Inferior parietal cortex (tissue), 1 donor: ENCODE data around the gene SOX15.
"Not testable (repeated sequence)": the region's sequence is repeated elsewhere in the genome, so short reads cannot be mapped to it uniquely, and the experiment has no call there.

Source experiments
- DNase-seq: peaks from one replicate; pipeline ENCODE4 v3.0.0-alpha.2; 2016; ENCODE audit errors: extremely low spot score

The SOX15 gene

DNA sequence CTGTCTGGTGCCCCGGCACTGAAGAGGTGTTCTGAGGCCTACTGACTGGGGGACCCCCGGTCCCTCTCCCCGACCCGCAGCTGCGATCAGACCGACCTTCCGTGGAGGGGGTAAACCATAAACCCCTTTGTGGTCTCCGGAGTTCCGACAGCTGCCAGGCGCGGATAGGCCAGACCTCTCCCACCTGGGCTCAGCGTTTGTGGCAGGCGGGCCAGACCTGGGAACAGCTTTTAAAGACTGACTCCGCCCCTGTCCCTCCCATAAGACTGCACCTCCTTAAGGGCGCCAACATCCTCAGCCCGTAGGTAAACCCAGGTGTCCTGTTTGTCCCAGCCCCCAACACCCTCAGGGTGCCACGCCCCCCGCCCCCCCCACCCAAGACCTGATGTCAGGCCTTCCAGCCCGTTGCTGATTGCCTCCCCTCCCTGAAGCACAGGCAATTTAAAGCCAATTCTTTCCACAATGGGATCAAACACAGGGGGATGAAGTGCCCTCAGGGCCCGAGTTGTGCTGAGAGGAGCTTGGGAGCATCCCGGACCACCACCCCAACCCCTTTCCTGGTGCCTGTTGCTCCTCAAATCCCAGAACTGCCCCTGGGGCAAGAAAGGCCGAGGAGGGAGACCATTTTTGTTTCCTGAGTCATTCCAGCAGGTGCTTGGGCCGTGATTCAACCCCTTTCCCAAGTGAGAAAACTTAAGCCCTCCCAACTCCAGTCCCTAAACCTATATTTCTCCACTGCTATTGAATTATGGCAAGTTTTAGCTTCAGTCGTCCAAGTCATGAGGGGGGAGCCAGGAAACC, at the start of gene SOX15:
TSS of gene SOX15 (minus strand) at position 204 of the 801 bp plus-strand sequence. CDS start 418 bp downstream, outside the sequence.
- DNase-seq = no peak

DNA sequence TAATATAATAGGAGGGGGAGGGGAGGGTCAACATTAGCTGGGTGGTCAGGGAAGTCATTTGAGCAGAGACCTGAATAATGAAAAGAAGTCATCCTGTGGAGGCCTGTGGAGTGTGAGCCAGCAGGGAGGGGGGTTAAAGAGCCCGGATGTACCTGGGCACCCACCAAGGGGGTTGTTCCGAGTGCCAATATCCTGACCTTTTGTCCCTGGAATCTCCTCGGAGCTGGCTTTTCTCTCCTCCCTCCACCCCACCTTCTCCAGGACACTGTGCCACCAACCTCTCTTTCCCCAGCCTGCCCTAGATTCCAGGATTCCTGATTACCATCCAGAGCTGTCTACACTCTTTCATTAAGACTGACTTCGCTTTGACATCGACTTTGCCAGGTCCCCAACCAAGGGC, 46.3 kb upstream of the SOX15 start:
- DNase-seq = no peak

DNA sequence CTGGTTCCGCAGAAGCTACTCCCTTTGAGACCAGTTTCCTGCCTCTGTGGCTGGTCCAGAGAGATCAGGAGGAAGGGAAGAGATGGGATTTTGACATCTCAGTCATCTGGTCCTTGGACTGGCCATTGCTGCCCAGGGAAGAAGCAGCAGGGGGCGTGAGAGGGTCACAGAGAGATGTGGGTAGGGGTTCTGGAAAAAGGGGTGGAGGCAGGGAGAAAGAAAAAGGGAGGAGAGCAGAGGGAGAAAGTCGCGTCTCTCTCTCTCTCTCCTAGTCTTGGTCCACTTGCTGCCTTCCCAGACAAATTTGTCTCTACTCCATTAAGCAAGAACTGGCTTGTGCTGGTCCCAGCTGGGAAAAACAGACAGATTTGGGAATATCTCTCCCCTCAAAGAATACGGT, 44.5 kb upstream of the SOX15 start:
- no peak for DNase-seq

DNA sequence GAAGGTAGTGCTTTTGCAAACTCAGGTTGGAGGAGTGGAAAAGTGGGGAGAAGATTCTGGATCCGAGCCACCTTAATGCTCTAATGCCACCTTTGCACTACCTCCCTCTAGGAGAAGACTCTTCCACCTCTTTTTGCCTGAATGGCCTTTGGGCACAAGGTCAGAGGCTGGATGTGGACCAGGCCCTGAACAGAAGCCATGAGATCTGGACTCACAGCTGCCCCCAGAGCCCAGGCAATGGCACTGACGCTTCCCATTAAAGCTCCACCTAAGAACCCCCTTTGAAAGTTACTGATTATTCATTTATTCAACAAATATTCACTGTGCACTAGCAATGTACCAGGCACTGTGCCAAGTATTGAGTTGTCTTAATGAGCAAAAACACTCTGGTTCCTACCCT, 43.2 kb upstream of the SOX15 start:
- no peak for DNase-seq

DNA sequence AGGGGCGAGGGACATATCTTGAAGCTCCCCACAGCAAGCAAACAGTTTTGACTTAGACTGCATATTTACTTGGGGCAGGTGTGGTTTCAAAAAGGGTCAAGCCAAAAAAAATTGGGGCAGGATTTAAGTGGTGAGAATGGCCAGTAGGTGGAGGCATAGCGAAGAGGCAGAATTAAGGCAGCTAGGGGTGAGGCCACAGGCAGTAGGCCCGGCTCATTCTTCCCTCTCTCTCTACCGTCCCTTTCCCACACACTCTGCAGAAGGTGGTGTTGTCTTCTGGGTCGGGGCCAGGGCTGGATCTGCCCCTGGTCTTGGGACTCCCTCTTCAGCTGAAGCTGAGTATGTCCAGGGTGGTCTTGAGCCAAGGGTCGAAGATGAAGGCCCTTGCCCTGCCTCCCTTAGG, 42.6 kb upstream of the SOX15 start:
- DNase-seq = no peak

DNA sequence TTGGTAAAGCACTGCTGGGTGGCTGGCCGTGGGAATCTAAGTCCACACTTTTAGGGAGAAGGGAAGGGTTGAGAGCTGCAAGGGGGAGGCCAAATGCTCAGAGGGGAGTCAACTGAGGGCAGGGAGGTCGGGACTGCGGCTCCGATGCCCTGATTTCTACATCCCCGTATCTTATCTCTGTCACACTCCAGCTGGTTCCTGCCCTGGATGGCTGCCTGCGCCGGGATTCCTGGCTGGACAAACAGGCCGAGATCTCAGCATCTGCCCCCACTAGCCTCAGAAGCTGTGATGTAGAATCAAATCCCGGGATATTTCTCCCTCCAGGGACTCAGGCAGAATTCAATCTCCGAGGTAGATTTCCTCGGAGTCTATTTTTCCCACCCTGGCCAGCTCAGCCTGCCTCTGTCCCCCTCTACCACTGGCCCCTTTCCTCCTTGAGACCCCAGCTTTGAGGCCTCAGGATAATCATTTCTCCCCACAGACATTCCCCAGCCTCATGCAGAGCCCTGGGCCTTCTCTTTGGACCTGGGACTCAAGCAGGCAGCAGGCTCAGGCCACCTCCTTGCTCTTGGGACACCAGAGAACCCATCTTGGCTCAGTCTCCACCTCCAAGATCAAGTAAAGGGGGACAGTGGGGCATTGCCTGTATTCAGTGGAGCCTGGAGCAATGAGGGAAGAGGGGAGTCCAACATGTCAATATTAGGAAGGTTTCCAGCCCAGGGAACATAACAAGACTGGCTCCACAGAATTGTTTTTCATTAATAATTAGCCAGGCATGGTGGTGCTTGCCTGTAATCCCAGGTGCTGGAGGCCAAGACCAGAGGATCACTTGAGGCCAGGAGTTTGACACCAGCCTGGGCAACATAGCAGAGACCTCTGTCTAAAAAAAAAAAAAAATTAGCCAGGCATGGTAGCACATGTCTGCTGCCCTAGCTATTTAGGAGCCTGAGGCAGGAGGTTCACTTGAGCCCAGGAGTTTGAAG, 41.8 kb upstream of the SOX15 start:
- no peak for DNase-seq

DNA sequence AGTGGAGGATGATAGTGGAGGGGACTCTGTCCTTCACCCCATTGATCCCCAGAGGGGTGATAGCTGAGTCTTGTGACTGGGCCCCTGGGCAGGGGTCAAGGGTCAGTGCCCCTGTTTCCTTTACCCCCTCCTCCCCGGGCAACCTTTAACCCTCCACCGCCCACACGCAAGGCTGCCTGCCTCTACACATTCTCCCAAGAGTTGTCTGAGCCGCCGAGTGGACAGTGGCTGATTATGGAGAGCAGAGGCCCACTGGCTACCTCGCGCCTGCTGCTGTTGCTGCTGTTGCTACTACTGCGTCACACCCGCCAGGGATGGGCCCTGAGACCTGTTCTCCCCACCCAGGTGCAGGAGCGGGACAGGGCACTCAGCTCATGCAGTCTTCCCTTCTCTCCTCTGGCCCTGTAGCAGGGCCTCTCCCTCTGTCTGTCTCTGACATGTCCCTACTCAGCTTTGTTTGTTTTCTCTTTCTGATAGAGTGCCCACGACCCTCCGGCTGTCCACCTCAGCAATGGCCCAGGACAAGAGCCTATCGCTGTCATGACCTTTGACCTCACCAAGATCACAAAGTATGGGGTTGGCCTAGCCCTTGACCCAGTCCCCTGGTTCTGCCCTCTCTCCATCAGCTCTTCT, 40.2 kb upstream of the SOX15 start, which contains the start of gene SHBG:
TSS of gene SHBG (plus strand) at position 197 of the 633 bp plus-strand sequence. CDS start at position 235, 38 bp downstream.
- DNase-seq = no peak

DNA sequence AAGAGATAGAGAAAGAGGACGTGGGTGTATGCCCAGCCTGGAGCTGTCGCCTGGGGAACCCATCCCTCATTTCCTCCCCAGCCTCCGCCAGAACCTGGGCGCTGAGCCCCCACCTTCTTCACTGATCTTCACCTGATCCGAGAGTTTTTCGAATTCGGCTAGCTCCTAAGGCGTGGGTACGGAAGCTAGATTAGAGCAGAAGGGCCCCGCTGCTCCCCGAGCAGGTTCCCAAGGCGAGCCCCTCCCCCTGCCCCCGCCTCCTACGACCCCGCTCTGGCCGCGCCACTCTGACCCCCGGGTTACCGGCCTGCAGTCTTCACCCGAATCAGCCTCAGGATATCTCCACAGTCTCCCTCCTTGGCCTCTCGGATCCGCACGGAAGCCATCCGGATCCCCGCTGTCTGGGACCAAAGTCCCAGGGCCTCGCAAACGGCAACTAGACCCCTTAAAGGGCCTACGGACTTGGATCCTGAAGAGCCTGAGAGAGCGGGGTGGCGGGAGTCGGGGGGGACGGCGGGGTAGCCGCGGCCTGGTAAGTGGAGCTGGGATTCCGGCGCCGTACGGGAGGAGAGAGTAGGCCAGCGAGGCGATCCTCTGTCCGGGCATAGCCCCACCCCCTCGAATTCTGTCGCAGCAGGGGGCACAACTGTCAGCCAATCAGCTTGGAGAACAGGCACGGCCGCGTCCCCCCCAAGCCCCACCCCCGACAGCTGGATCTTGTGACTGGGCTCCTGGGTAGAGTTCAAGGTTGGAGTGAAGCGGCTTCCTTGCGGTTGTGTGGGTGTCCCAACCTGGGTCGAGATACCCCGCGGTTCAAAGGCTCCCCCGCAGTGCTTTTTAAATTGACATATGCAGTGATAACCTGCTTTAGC, 37.6 kb upstream of the SOX15 start, which contains the start of gene SAT2:
TSS of gene SAT2 (minus strand) at position 572 of the 872 bp plus-strand sequence. CDS start at position 386, 186 bp downstream.
- DNase-seq = peak; percentile 87

DNA sequence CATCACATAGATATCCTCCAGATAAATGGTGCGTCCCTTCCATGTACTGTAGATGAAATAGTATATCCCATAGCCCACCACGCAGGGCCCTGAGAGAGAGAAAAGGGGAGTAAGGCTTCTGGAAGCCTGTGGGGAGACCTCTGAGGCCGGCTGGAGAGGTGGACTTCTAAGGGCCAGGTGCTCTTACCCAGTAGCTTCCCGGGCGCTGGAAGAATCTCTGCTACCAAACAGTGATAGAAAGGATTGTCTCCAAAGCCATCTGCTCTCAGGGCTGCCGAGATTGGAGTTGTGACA, 37.0 kb upstream of the SOX15 start:
- DNase-seq = no peak

DNA sequence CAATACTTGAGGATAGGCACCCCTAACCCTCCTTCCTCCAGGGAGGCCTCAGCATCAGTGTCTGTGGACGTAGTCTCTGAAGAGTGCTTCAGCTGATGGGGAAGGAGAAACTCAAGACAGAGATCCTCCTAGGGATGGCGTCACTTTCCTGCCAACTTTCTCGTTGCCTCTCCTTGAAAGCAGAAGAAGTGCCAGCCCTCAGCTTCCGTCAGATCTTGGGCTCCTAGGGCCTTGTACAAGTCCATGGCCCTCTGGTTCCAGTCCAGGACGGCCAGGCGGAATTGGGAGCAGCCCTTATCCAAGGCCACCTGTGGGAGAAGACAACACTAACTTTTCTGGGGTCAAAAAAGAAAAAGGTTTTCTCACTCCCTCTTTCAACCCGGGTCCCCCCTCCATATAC, 36.4 kb upstream of the SOX15 start:
- DNase-seq = no peak

DNA sequence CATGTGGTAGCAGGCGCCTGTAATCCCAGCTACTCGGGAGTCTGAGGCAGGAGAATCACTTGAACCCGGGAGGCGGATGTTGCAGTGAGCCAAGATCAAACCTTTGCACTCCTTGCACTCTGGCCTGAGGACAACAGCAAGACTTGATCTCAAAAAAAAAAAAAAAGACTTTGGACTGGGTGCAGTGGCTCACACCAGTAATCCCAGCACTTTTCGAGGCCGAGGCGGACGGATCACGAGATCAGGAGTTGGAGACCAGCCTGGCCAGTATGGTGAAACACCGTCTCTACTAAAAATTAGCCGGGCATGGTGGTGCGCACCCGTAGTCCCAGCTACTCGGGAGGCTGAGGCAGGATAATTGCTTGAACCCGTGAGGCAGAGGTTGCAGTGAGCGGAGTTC, 35.9 kb upstream of the SOX15 start:
- not testable (repeated sequence) for DNase-seq

DNA sequence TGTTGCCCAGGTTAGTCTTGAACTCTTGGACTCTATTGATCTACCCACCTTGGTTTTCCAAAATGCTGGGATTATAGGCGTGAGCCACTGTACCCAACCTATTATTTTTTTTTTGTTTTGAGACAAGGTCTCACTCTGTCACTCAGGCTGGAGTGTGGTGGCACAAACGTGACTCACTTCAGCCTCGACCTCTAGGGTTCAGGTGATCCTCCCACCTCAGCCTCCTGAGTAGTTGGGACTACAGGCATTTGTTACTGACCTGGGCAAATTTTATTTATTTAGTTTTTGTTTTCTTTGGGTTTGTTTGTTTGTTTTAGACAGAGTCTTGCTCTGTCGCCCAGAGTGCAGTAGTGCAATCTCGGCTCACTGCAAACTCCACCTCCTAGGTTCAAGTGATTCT, 33.8 kb upstream of the SOX15 start:
- no peak for DNase-seq

DNA sequence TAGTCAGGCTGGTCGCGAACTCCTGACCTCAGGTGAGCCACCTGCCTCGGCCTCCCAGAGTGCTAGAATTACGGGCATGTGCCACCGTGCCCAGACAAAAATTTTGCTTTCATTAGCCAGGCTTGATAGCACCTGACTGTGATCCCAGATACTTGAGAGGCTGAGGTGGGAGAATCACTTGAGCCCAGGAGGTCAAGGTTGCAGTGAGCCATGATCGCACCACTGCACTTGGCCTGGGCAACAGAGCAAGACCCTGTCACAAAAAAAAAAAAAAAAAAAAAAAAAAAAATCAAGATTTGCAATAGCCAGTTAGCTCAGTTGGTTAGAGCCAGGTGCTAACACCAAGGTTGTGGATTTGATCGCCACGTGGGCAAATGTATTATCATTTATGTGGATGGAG, 30.9 kb upstream of the SOX15 start:
- DNase-seq = no peak

DNA sequence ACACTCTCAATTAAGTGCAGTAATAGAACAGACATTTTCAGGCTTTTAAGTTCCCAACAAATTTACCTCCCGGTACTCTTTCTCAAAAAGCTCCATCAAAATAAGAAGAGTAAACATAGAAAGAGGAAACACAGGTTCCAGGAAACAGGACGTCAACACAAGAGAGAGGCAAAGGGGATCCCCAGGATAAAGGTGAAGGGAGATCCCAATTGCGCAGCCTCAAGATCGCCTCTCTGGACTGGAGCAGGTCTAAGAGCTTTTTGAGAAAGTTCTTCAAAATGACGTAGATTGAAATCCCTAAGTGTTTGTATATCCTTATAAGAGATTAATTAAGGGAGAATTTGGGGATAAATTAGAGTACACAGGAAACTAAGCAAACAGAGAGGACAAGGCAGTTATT, 28.7 kb upstream of the SOX15 start:
- no peak for DNase-seq

DNA sequence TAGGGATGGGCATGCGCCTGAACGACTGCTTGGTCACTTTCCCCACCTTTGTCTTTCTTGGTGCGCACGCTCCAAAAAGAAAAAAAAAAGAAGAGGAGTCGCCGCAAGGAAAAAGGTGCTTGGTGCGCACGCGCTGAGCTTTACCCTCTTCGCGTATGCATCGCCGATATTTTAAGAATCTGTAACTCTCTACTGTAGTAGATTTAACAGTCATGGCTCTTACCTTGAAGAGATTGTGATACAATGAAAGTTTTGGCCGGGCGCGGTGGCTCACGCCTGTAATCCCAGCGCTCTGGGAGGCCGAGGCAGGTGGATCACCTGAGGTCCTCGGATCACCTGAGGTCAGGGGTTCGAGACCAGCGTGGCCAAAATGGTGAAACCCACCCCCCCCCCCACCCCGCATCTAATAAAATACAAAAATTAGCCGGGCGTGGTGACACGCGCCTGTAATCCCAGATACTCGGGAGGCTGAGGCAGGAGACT, 25.4 kb upstream of the SOX15 start:
- DNase-seq = no peak

DNA sequence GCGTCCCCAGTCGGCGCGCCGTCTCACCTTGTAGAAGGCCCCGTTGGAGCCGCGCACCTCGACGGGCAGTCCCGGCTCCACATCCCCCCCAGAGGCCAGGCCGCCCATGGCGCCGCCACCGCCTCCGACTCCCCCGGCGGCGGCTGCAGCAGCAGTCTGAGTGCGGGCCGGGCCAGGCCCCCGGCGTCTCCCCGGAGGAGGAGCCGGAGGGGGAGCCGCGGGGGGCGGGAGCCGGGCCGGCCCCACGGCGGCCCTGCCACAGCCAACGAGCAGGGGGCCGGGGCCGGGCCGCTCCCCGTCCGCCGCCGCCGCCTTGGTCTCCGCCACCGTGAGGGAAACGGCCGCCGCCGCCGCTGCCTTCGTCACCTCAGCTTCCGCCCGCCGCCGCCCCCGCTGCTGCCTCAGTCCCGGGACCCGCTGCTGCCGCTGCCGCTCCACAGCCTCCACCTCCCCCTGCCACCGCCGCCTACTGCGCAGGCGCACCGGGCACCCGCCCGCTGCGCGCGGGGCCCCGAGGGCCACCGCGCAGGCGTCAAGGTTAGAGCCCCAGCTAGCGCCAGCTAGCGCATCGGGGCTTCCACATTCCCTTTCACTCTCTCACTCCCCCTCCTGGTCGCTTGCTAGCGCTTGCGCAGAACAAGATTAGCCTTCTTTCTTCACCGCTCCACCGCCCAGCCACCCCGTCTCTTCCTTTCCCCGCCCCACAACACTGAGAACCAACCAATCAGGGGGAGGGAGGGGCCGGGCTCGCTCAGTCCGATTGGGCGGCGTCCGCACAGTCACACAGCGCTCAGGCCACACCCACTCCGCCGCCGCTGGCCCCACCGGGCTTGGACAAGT, 24.8 kb upstream of the SOX15 start, which contains the start of gene FXR2:
TSS of gene FXR2 (minus strand) at position 473 of the 840 bp plus-strand sequence. CDS start at position 108, 365 bp downstream.
- peak; percentile 99 for DNase-seq

DNA sequence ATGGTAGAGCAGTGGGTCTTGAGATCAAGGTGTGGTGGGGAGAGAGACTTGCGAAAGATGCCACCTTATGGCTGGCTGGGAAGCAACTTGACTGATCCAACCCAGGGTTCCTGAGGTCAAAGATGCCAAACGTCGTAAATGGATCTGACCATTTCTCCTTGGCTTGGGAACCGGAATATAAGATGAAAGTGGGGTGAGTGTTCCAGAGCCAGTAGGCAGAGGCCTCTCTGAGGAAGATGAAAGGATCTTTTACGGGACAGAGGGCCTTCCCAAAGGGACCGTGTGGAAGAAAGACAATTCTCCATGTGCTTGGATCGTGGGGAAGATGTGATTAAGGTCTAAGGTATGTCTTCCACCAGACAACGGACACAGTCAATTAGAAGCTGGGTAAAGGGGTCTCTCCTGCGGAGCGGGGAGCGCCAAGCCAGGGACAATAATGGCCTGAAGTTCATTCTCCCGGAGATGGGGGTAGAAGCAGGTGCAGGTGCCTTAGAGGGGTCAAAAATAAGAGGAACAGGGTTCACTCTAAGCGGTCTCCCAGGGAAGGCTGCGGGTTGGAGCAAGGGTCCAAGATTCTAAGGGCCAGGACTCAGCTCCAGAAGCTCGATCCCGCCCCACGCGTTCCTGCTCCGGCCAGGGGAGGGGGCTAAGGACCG, 24.0 kb upstream of the SOX15 start:
- DNase-seq = no peak

DNA sequence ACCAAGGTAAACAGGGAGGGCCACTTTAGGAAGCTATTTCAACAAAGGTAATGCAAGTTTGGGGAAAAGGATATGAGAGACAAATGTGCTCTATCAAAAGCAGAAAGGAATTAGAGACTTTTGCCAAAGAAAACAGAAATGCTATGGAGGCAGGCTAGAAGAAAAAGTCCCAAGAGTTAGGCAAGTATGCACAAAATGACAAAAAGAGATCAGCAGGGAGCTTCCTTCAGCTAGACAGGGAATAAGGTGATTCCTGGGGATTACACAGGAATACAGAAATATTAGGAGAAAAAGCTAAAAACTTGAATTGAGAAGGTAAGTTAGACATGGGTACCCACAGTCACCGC, 22.4 kb upstream of the SOX15 start:
- DNase-seq = no peak

DNA sequence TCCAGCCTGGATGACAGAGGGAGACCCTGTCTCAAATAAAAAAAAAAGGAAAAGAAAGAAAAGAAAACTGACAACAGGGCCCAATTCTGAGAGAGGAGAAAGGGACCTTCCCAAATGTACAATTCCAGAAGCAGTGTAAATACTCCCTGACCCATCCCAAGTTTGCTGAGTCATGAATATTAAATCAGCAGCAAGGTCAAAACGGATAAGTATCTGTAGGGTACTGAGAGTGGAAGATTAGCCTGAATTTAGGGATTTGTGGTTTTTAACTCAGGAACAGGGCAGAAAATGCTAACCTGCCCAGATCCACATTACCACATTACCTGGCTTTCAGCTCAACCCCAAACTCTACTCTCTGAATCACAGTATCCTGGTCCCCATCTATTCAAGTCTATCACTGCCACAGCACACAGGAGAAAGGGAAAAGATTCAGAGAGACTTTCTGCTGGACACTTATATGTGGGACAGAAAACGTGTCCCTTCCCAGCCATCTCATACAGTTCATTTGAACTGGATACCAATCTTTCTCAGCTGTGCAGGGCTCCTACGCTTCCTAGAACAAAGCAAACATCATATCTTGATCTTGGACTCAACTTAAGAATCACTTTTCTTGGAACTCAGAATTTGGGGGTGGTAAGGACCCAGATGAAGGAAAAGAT, 21.9 kb upstream of the SOX15 start:
- DNase-seq = no peak
